ENCODE results near the gene AFDN. TPM values are rescaled to one million over a fixed set of nuclear protein-coding genes. Genes with fewer than 3 reads are reported as not detected.

The AFDN gene
- total and polyA plus RNA-seq, 2 experiments from 2014 or later: 130 to 198 TPM

GRCh38 chr6:167846997-167847606 lies 20.4 kb downstream of the AFDN start:
- Histone ChIP-seq H3K4me3 (no peak overlapping the region), H3K27ac (peak overlapping the region; percentile 81), H3K4me1 (ENCODE audit: insufficient read depth) (peaks cover 37% of the 10 kb centered on the region), H4K20me1 (ENCODE audit: insufficient read depth, poor library complexity, severe bottlenecking) (peaks cover 83% of the 10 kb centered on the region), H2AFZ (no peak overlapping the region), H3K9me3 (ENCODE audit: low read depth) (no peaks in the 10 kb centered on the region), H3K79me2 (peaks cover 100% of the 10 kb centered on the region), H3K9me2 (replicated peaks; ENCODE audit: insufficient read depth) (no peaks in the 10 kb centered on the region), H3K4me2 (peak overlapping the region; percentile 9), H3K27me3 (no peaks in the 10 kb centered on the region), H3K36me3 (replicated peaks; ENCODE audit: insufficient read depth, low read depth) (no peaks in the 10 kb centered on the region)
- TF ChIP-seq CTCF (IDR thresholded peaks at IDR 0.05; ENCODE audit: poor library complexity) (no peak), EZH2 (IDR thresholded peaks at IDR 0.05; ENCODE audit: borderline replicate concordance) (no peak), EZH2phosphoT487 (IDR thresholded peaks at IDR 0.05; ENCODE audit: low read depth, severe bottlenecking, unreplicated experiment) (no peak)
- DNase-seq (ENCODE audit: low spot score): no peak
- WGBS (ENCODE audit: low lambda C conversion rate, missing lambda C conversion rate): 53% methylated on average over 6 of the region's 6 CpGs

- peak overlapping the region; percentile 81 for H3K27ac ChIP-seq
Measured at GRCh38 chr6:167847936-167848335, 21.2 kb downstream of the AFDN start.

DNA sequence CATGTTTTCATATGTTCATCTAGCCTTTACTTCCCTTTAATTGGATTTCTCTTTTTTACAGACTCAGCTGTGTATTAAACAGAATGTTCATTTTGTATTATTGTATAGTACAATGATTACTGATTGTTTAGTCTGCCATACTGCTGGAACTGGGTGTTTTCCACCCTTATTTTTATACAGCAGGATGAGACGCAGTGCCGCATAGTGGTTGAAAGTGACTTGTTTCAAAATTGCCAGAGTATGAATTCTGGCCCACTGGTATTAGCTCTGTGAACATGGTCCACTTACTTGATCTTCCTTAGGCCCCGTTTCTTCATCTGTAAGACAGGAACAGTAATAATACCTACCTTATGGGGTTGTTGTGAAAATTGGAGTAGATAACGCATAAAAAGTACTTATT lies 22.1 kb downstream of the AFDN start:
- no peak overlapping the region for H3K4me3 ChIP-seq
- no peak overlapping the region for H2AFZ ChIP-seq
- peak overlapping the region; percentile 81 for H3K27ac ChIP-seq
- no peaks in the 10 kb centered on the region for H3K9me2 ChIP-seq (replicated peaks; ENCODE audit: insufficient read depth)
- TF ChIP-seq EZH2 (IDR thresholded peaks at IDR 0.05; ENCODE audit: borderline replicate concordance): no peak
- TF ChIP-seq CTCF (IDR thresholded peaks at IDR 0.05; ENCODE audit: poor library complexity): no peak
- TF ChIP-seq EZH2phosphoT487 (IDR thresholded peaks at IDR 0.05; ENCODE audit: low read depth, severe bottlenecking, unreplicated experiment): no peak
- no peaks in the 10 kb centered on the region for H3K36me3 ChIP-seq (replicated peaks; ENCODE audit: insufficient read depth, low read depth)
- H4K20me1 ChIP-seq (ENCODE audit: insufficient read depth, poor library complexity, severe bottlenecking): peaks cover 76% of the 10 kb centered on the region
- H3K4me1 ChIP-seq (ENCODE audit: insufficient read depth): peaks cover 27% of the 10 kb centered on the region
- peaks cover 100% of the 10 kb centered on the region for H3K79me2 ChIP-seq
- H3K4me2 ChIP-seq: no peak overlapping the region
- no peak for DNase-seq (ENCODE audit: low spot score)
- H3K9me3 ChIP-seq (ENCODE audit: low read depth): no peaks in the 10 kb centered on the region
- 96% methylated on average over 4 of the region's 4 CpGs for WGBS (ENCODE audit: low lambda C conversion rate, missing lambda C conversion rate)
- no peaks in the 10 kb centered on the region for H3K27me3 ChIP-seq

More at GRCh38 chr6:167847936-167848335, 21.2 kb downstream of the AFDN start:
- DNase-seq (ENCODE audit: low spot score): no peak
- Histone ChIP-seq H3K4me3 (no peak overlapping the region), H3K79me2 (peaks cover 100% of the 10 kb centered on the region), H3K4me2 (peak overlapping the region; percentile 9), H2AFZ (no peak overlapping the region), H3K9me3 (ENCODE audit: low read depth) (no peaks in the 10 kb centered on the region), H3K9me2 (replicated peaks; ENCODE audit: insufficient read depth) (no peaks in the 10 kb centered on the region), H3K27me3 (no peaks in the 10 kb centered on the region), H3K4me1 (ENCODE audit: insufficient read depth) (peaks cover 33% of the 10 kb centered on the region), H3K36me3 (replicated peaks; ENCODE audit: insufficient read depth, low read depth) (no peaks in the 10 kb centered on the region), H4K20me1 (ENCODE audit: insufficient read depth, poor library complexity, severe bottlenecking) (peaks cover 77% of the 10 kb centered on the region)
- TF ChIP-seq EZH2phosphoT487 (IDR thresholded peaks at IDR 0.05; ENCODE audit: low read depth, severe bottlenecking, unreplicated experiment): no peak
- TF ChIP-seq EZH2 (IDR thresholded peaks at IDR 0.05; ENCODE audit: borderline replicate concordance): no peak
- 100% methylated on average over 1 of the region's 1 CpG for WGBS (ENCODE audit: low lambda C conversion rate, missing lambda C conversion rate)

- Histone ChIP-seq H3K4me3 (no peak overlapping the region), H3K4me1 (ENCODE audit: insufficient read depth) (peaks cover 26% of the 10 kb centered on the region), H4K20me1 (ENCODE audit: insufficient read depth, poor library complexity, severe bottlenecking) (peaks cover 67% of the 10 kb centered on the region), H3K4me2 (peak overlapping the region; percentile 66), H3K9me3 (ENCODE audit: low read depth) (no peaks in the 10 kb centered on the region), H3K9me2 (replicated peaks; ENCODE audit: insufficient read depth) (no peaks in the 10 kb centered on the region), H3K27ac (peak overlapping the region; percentile 81), H3K36me3 (replicated peaks; ENCODE audit: insufficient read depth, low read depth) (no peaks in the 10 kb centered on the region), H2AFZ (no peak overlapping the region), H3K79me2 (peaks cover 100% of the 10 kb centered on the region), H3K27me3 (no peaks in the 10 kb centered on the region)
- WGBS (ENCODE audit: low lambda C conversion rate, missing lambda C conversion rate): 18% methylated on average over 4 of the region's 4 CpGs
- DNase-seq (ENCODE audit: low spot score): peak; percentile 39
- TF ChIP-seq EZH2phosphoT487 (IDR thresholded peaks at IDR 0.05; ENCODE audit: low read depth, severe bottlenecking, unreplicated experiment) (no peak), EZH2 (IDR thresholded peaks at IDR 0.05; ENCODE audit: borderline replicate concordance) (no peak), CTCF (IDR thresholded peaks at IDR 0.05; ENCODE audit: poor library complexity) (no peak)
Measured at GRCh38 chr6:167849846-167850459, 23.2 kb downstream of the AFDN start.
